Measurements from ENCODE around the gene DXO. TPM values are rescaled to one million over a fixed set of nuclear protein-coding genes. Genes with fewer than 3 reads are reported as not detected.

The DXO gene
- total RNA-seq, result 18.6 and 25.5 TPM in 2 replicates

DNA sequence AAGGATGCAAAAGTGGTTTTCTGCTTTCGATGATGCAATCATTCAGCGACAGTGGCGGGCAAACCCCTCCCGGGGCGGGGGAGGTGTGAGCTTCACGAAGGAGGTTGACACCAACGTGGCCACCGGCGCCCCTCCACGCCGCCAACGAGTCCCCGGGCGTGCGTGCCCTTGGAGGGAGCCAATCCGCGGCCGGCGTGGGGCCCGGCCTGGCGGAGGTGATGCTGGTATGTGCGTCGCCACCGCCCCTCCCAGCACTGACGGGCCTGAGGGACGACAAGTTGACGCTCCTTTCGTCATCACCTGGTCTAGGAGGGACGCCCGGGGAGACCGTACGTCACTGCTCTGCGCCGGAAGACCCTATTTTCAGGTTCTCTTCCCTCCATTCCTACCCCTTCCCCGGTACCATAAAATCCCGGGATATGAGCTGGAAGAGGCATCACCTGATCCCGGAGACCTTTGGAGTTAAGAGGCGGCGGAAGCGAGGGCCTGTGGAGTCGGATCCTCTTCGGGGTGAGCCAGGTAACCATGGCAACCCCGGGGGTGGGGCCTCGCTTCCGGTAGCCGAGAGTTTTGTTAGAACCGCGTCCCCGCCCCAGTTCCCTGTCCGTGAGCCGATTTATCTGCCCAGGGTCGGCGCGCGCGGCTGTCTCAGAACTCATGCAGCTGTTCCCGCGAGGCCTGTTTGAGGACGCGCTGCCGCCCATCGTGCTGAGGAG lies at the start of gene DXO:
Gene DXO, minus strand, starts transcription at position 146 of the 716 bp plus-strand sequence. CDS start 463 bp downstream, outside the sequence.

DNA sequence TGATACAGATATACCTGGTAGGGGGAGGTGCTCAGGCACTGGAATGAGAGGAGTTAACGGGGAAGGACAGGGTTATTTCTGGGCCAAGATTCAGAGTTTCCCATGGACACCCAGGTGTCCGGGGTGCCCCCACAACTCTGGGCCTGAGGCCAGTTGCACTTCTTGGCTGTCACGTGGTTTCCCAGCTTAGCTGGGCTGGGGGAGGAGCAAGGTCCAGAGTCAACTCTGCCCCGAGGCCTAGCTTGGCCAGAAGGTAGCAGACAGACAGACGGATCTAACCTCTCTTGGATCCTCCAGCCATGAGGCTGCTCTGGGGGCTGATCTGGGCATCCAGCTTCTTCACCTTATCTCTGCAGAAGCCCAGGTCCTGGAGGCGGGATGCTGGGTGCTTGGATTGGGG lies 42.6 kb upstream of the DXO start, which contains the start of gene C4B:
Gene C4B, plus strand, starts transcription at position 249 of the 400 bp plus-strand sequence. Its CDS starts 51 bp downstream, at position 300.

DNA sequence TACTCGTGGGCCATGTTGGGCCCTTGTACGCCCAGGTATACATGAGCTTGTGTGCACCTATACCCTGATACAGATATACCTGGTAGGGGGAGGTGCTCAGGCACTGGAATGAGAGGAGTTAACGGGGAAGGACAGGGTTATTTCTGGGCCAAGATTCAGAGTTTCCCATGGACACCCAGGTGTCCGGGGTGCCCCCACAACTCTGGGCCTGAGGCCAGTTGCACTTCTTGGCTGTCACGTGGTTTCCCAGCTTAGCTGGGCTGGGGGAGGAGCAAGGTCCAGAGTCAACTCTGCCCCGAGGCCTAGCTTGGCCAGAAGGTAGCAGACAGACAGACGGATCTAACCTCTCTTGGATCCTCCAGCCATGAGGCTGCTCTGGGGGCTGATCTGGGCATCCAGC lies 9.8 kb upstream of the DXO start, which contains the start of gene C4A:
Gene C4A, plus strand, starts transcription at position 314 of the 400 bp plus-strand sequence. Its CDS starts 51 bp downstream, at position 365.

DNA sequence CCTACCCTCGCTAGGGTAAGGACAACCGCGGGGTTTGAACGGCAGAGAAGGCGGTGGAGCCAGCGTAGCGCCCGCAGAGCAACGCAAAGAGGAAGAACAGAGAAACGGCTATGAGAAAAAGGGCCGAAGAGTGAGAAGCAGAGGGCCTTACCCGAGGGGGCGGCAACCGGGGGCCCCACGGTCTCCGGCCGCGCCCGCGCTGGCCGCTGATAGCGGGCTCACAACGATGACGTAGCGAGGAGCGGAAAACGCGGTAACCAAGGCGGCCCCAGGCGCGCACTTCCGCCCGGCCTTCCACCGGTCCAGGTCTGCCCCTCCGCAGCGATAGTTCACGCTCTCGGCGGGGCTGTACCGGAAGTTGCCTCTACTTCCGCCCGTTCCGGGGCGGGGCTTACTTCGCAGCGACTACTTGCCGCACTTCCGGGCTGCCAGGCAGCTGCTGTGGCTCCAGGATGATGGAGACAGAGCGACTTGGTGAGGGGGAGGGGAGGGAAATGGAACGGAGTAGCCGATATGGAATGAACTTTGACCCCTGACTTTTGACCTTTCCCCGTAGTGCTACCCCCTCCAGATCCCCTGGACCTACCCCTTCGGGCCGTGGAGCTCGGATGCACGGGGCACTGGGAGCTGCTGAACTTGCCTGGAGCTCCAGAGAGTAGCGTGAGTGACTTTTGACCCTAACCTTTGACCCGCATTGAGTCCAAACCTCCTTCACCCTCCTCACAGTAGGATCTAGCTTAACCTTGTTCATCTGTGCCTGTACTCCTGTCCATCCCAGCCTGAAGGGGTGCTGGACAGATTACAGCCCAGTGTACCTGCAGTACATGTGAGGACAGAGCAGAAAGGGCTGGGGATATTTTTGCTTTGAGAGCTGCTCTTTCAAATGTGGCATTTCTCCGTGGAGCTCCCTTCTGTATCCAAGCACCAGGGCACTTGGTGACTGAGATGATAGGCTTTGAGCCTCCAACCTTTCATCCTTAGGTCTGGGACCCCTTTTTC lies 12.9 kb downstream of the DXO start, which contains the start of the genes NELFE and SKIC2:
Gene NELFE, minus strand, starts transcription at position 231 of the 999 bp plus-strand sequence. CDS start 525 bp downstream, outside the sequence.
Gene SKIC2, plus strand, starts transcription at position 435 of the 999 bp plus-strand sequence. Its CDS starts 18 bp downstream, at position 453.

DNA sequence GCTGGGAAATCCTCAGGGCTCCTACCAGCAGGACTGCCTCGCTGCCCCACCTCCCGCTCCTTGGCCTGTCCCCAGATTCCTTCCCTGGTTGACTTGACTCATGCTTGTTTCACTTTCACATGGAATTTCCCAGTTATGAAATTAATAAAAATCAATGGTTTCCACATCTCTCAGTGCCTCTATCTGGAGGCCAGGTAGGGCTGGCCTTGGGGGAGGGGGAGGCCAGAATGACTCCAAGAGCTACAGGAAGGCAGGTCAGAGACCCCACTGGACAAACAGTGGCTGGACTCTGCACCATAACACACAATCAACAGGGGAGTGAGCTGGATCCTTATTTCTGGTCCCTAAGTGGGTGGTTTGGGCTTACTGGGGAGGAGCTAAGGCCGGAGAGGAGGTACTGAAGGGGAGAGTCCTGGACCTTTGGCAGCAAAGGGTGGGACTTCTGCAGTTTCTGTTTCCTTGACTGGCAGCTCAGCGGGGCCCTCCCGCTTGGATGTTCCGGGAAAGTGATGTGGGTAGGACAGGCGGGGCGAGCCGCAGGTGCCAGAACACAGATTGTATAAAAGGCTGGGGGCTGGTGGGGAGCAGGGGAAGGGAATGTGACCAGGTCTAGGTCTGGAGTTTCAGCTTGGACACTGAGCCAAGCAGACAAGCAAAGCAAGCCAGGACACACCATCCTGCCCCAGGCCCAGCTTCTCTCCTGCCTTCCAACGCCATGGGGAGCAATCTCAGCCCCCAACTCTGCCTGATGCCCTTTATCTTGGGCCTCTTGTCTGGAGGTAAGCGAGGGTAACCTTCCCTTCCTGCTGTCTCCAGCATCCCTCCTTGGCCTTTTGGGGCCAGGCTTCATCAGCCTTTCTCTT lies 26.2 kb downstream of the DXO start, which contains the start of gene CFB:
Gene CFB, plus strand, starts transcription at position 589 of the 863 bp plus-strand sequence. Its CDS starts 127 bp downstream, at position 716.

DNA sequence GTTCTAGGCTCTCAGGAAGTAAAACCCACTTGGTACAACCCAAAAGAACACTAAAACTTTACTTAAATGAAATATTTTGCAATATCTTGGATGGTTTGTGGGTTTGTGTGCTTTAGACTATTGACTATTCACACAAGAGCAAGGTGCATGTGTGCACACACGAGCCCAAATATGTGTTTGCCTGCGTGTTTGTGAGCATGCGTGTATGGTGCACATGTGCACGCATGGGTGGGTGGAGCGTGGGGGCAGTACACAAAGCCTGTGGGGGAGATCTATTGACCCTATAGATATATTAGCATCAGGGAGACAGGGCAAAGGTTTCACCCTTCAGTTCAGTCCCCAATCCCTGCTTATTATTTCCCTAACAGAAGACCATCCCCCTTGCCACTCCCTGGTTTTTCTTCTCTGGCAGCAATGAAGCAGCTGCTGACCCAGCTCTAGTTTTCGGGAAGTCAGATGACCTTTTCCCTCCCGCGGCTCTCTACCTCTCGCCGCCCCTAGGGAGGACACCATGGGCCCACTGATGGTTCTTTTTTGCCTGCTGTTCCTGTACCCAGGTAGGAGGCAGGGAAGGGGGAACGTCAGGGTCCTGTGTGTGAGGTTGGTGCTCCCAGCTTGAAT lies 44.6 kb downstream of the DXO start, which contains the start of gene C2:
Gene C2, plus strand, starts transcription at position 476 of the 621 bp plus-strand sequence. Its CDS starts 36 bp downstream, at position 512.

Other genes starting within 250 kb of the DXO start
- gene MPIG6B, start 248.8 kb downstream of the DXO start, total RNA-seq, result not detected in 2 replicates
- gene DDAH2, start 242.8 kb downstream of the DXO start, total RNA-seq, result 32.1 and 53.8 TPM in 2 replicates
- 478 and 525 TPM in 2 replicates for gene CLIC1, start 235.6 kb downstream of the DXO start, total RNA-seq
- 2.1 and 4.3 TPM in 2 replicates for gene MSH5, start 232.1 kb downstream of the DXO start, total RNA-seq
- 0.54 TPM in 1 of 2 replicates, not detected in the other for gene SAPCD1, start 209.5 kb downstream of the DXO start, total RNA-seq
- under 0.01 TPM in 1 of 2 replicates, not detected in the other for gene VWA7, start 194.8 kb downstream of the DXO start, total RNA-seq
- 40.1 and 59.8 TPM in 2 replicates for gene VARS1, start 176.4 kb downstream of the DXO start, total RNA-seq
- gene LSM2, start 165.2 kb downstream of the DXO start, total RNA-seq, result 20.9 and 37.3 TPM in 2 replicates
- gene HSPA1L, start 156.9 kb downstream of the DXO start, total RNA-seq, result 0.49 TPM in 1 of 2 replicates, not detected in the other
- 59.8 and 77.6 TPM in 2 replicates for gene HSPA1A, start 156.6 kb downstream of the DXO start, total RNA-seq
- 61.4 and 72.9 TPM in 2 replicates for gene HSPA1B, start 144.4 kb downstream of the DXO start, total RNA-seq
- 37.5 and 55.9 TPM in 2 replicates for gene NEU1, start 109.3 kb downstream of the DXO start, total RNA-seq
- not detected in 2 replicates for gene SLC44A4, start 93.1 kb downstream of the DXO start, total RNA-seq
- gene EHMT2, start 74.4 kb downstream of the DXO start, total RNA-seq, result 26.0 and 35.0 TPM in 2 replicates
- 1.8 and 2.1 TPM in 2 replicates for gene ZBTB12, start 70.1 kb downstream of the DXO start, total RNA-seq
- 0.97 and 2.2 TPM in 2 replicates for gene C2, start 44.4 kb downstream of the DXO start, total RNA-seq
- gene CFB, start 26.0 kb downstream of the DXO start, total RNA-seq, result 12.6 and 103 TPM in 2 replicates
- gene NELFE, start 13.2 kb downstream of the DXO start, total RNA-seq, result 80.2 and 82.0 TPM in 2 replicates
- 28.0 and 44.9 TPM in 2 replicates for gene SKIC2, start 13.0 kb downstream of the DXO start, total RNA-seq
- 12.1 and 14.7 TPM in 2 replicates for gene C4A, start 9.9 kb upstream of the DXO start, total RNA-seq
- gene C4B, start 42.7 kb upstream of the DXO start, total RNA-seq, result 6.0 TPM in 2 replicates
- 0.49 TPM in 1 of 2 replicates, not detected in the other for gene CYP21A2, start 66.3 kb upstream of the DXO start, total RNA-seq
- 41.5 and 45.3 TPM in 2 replicates for gene TNXB, start 137.2 kb upstream of the DXO start, total RNA-seq
- gene ATF6B, start 156.1 kb upstream of the DXO start, total RNA-seq, result 19.5 and 20.7 TPM in 2 replicates
- 2.3 and 3.9 TPM in 2 replicates for gene FKBPL, start 158.2 kb upstream of the DXO start, total RNA-seq
- 0.16 TPM in 1 of 2 replicates, not detected in the other for gene PRRT1, start 179.8 kb upstream of the DXO start, total RNA-seq
- 9.4 and 16.1 TPM in 2 replicates for gene PPT2, start 182.0 kb upstream of the DXO start, total RNA-seq
- 0.97 and 7.2 TPM in 2 replicates for gene EGFL8, start 192.5 kb upstream of the DXO start, total RNA-seq
- 52.0 and 62.9 TPM in 2 replicates for gene AGPAT1, start 203.9 kb upstream of the DXO start, total RNA-seq
- gene RNF5, start 206.3 kb upstream of the DXO start, total RNA-seq, result 25.1 and 34.2 TPM in 2 replicates
- 1.6 and 2.6 TPM in 2 replicates for gene AGER, start 212.1 kb upstream of the DXO start, total RNA-seq
- gene PBX2, start 218.1 kb upstream of the DXO start, total RNA-seq, result 14.3 and 17.3 TPM in 2 replicates
- 7.0 and 7.4 TPM in 2 replicates for gene GPSM3, start 220.5 kb upstream of the DXO start, total RNA-seq

Measured in cardiac atrium fibroblast (primary cell).